Activated CD8-positive, alpha-beta memory T cell treated with anti-CD3 and anti-CD28 coated beads for 48 hours (primary cell): ENCODE measurements around the gene KIAA1217.
"Not testable (repeated sequence)": the region's sequence is repeated elsewhere in the genome, so short reads cannot be mapped to it uniquely, and the experiment has no call there.

ENCODE experiments used
- DNase-seq, 3 experiments: peaks; one replicate each; pipeline ENCODE4 v3.0.0-alpha.2; 2020; ENCODE audit warnings: low read depth in 2 of 3, low spot score in 2 of 3

KIAA1217 gene

DNA sequence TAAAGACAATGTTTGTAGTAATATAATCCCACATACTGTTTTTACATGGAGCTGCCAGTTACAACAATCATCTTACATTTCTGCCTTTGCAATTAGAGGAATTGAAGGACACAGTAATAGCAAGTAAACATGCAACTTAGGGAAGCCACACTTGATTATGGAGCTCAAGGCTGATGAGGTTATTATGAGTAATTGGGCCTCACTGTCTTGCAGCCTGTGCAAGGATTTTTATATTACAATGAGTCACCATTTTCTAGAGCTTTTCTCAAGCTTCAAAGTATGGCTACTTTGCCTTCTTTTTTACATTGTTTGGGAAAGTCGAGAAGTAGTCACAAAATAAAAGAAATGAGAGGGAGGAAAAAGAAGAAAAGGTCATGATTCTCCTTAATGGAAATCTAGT lies 226.4 kb downstream of the KIAA1217 start:
- DNase-seq = no peak

DNA sequence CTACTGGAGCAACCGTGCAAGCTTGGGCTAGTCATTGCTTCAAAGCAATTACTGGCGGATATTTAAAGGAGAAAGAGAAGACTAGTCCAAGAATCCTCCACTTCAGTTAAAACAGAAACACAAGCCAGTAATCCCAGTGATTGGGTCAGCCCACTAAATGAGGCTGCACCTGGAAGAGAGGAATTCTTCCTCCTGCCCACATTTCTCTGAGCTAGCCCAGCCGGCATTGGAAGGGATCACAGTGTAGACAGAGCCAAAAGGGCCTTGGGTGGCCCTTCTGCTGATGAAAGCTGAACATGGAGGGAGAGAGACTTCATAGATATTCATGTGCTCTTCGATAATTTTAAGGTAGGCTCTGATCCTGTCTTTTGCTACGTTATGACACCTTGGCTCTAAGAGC lies 228.4 kb downstream of the KIAA1217 start:
- no peak for DNase-seq

DNA sequence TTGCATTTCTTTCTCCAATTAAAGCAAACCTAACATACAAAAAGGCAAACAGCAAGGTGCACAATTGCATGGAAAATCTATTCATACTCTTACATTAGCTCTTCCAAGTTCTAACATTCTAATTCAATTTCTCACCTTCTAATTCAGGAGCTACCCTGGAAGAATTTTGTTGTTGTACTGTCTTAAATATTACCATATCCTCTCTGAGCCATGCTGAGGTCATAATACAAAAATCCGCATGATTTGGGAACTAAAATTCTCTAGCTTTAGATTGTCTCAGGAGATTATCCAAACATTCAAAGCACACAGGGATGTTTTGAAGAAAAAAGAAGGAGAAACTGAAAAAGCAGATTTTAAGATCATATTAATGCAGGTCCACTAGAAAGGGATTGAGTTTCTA lies 229.9 kb downstream of the KIAA1217 start:
- no peak for DNase-seq

DNA sequence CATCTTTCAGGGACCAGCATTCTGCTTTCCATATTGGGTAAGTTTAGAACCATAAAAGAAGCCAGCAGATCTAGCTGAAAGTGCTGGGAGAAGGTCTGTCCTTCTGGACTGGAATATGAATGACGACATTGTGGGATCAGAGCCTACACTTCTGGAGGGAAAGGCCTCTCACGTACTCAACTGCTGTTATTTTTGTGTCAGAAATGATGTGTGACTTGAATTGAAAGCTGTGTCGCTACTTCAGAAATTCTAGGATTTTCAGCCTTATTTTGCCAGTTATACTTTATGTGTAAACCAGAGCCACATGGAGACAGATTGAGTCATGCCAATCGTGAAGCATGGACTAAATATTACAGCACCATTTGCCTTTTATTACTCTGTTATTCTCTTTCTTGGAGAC lies 231.0 kb downstream of the KIAA1217 start:
- no peak for DNase-seq

DNA sequence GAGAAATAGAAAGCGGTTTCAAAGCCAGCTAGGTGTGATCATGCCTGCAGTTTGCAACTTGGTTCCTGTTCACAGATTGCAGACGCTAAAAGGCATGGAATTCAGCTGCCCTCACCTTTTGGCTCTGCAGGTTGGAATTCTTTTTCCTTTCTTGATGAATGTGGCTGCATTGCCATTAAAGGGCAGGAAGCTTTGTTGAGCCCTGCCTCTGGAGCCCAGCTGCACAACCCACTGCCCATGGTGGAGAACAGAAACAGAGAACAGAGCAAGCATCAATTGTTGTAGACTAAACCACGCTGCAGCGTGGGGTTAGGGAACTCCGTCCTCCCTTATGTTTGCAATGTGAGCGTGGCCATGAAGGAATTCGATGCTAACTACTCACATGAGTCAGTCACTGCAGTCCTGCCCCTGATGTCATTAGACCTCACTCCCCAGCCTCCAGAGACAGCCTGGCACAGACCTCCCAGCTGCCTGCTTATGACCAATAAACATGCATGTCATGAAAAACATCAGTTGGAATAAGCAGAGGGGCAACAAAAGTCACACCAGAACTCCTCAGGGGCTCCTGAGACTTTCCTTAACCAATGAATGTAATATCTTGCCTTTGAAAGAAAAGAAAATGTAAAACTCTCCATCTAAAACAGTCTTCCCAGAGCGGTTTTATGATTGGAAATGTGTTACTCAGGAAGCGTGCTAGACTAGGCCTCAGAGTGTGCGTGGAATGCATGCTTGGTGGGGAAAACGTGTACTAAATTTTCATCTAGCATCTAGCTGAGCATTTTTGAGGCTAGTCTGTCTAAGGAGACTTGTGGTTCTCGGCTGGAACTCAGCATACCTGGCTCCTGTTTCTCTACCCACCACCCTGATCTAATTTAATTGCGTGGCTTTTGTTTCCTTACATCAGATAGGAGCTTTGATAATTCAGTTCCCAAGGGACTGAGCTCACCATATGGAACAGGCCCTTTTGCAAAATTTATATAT lies 232.2 kb downstream of the KIAA1217 start:
- DNase-seq = no peak

DNA sequence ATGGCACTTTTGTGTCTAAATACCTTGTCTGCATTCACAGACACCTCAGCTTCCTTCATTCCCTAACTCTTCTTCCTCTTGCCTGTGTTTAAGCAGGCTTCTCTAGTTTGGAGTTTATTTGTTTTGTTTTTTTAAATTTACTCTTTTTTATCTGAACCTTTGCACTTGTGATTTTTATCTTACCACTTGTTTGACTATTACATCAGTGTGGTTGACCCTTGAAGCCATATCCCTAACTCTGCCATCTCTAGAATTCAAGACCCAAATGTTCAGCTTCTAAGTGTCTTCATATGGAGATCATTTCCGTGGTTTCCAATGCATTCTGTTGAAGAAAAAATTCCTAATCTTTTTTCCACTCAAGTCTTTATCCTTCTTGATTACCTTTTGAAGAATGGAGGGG lies 233.3 kb downstream of the KIAA1217 start:
- no peak for DNase-seq

DNA sequence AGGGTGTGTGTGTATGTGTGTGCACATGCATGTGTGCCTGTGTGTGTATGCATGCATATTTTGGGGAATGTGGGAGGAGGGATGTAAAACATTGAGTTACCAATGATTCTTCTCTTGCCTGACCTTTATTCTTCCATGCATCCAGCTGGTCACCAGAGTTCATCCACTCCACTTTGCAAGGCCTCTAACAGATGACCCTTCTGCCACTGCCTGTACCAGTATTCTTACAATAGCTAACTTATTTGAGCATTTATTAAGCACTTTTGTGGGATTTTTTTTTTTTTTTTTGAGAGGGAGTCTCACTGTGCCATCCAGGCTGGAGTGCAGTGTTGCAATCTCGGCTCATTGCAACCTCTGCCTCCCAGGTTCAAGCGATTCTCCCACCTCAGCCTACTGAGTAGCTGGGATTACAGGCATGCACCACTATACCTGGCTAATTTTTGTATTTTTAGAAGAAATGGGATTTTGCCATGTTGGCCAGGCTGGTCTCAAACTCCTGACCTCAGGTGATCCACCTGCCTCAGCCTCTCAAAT lies 233.8 kb downstream of the KIAA1217 start:
- DNase-seq = not testable (repeated sequence)

DNA sequence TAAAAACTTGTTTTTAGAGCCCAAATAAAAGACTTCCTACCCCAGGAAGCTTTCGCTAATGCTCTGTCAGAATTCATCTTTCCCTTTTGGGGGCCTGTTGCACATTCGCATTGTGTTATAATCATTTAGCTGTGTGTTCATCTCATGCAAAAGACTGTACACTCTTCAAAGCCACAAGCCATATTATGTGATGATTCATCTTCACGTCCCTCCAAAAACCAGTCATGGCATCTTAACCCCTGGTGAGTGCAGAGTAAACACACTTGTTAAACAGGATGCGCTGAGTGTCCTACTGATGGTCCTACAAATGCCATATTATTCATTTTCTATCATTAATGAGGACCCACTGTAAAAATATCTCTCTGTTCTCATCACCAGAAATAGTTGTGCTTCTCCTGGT lies 235.4 kb downstream of the KIAA1217 start:
- no peak for DNase-seq

DNA sequence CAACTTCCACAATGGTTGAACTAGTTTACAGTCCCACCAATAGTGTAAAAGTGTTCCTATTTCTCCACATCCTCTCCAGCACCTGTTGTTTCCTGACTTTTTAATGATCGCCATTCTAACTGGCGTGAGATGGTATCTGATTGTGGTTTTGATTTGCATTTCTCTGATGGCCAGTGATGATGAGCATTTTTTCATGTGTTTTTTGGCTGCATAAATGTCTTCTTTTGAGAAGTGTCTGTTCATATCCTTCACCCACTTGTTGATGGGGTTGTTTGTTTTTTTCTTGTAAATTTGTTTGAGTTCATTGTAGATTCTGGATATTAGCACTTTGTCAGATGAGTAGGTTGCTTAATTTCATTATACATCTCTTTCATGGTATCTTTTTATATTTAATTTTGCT lies 237.0 kb downstream of the KIAA1217 start:
- DNase-seq = not testable (repeated sequence)

DNA sequence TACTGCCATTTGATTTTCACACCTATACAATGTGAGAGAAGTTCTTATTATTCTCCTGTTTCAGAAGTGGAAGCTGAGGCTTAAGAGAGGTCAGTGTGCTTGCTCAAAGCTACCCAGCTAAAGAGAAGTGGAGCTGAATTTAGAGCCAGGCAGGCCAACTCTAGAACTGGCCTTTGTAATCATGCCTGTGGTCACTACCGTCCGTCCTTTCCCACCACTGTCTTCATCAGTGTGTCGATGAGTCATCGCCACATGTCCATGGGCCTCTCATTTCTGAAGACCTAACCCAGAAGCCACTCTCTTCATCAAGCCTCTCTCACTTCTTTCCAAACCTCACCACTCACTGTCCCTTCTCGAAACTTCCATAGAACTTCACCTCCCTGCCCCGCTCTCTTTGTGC lies 237.8 kb downstream of the KIAA1217 start:
- no peak for DNase-seq

DNA sequence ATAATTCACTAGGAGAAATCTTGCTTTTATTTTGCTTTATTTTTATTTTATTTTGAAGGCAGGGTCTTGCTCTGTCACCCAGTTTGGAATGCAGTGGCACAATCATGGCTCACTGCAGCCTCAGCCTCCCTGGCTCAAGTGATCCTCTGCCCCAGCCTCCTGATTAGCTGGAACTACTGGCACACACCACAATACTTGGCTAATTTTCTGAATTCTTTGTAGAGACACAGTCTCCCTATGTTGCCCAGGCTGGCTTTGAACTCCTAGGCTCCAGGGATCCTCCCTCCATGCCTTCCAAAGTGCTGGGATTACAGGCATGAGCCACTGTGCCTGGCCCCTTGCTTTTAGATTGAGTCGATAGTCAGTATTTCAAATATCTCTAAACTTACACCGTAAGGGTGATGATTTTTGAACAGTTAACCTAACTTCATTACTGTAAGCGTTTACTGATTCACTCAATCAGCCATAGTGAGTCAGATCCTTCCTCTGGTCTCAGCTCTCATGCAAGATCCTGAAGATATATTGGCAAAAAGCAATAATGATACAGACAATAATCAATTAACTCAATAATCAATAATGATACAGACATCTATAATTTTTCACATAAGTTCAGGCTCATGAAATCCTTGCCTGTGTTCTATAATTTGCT lies 239.5 kb downstream of the KIAA1217 start:
- no peak for DNase-seq

DNA sequence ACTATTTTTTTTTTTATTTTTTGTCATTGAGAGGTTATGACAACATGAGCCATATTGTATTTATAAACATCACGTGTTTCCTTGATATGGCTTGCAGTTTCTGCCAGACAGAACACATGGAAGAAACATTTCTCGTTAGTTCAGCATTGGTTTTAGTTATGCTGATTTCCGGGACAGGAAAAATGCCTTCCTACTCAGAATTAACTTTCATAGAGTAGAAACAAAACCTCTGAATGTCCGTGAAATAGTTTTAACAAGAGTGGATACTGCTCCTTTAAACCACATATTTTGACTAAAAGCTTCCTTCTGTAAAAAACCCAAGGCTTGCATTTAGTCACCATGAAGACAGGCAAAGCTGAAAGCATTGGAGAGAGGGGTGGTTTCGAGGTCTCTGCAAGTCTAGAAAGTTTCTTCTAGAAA lies 240.4 kb downstream of the KIAA1217 start:
- no peak for DNase-seq

DNA sequence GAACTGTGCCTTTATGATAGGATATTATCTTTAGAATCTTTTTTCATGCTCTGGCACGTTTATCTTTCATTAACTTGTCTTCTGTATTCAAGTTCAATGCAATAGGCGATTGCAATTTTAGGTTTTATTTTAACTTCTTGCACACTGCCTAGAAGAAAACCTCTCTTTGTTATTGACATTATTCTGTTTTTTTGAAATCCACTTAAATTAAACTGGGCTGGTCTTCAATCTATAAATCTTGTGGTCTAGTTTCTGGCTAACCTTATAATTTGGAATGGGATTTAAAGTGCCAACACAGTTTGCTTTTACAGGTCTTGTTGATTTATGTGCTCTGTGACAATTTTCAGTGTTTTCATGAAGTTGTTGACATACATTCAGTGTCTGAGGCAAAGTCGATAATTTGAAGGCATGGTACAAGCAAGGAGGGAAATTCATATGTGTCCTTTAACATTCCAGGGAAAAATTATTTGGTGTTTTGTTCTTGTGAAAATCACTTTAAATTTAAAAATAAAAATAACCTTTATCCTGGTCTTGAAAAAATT lies 240.9 kb downstream of the KIAA1217 start:
- DNase-seq = no peak

DNA sequence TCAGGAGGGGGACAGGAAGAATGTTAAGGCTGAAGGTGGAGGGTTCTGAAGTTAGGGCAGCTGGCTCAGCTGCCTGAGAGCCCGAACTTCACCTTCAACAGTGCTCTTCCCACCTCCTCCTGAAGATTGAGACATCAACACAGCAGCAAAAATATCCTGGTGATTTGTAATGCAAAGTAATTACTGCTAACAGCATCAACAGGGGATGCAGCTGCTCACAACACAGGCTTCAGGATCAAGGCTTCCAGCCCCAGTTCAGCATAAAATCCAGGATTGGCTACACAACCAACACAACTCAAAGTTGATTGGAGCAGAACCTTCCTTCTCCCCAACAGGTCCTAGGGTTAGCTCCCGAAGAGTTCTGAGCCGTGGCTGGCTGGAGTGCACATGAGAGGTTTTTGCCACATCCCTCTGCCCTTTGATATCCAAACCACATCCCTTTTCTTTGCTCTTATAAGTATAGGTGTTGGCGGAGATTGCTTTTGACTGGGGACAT lies 242.4 kb downstream of the KIAA1217 start:
- DNase-seq = no peak

DNA sequence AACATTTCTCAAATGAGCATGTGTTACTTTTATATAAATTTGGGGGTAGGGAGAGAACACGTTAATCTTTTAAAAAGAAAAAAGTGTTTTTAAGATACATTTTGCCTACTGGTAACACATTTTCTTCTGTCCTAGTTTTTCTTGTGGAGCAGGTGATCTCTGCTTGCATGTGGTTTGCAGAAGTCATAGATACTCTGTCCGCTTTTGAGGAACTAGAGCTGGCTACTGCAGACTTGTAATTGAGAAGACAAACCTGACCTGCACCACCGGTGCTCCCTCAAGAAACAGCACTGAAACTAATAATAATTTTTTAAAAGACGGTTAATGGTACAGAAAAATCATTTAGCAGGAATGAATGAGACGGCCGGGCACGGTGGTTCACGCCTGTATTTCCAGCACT lies 243.1 kb downstream of the KIAA1217 start:
- DNase-seq = no peak

DNA sequence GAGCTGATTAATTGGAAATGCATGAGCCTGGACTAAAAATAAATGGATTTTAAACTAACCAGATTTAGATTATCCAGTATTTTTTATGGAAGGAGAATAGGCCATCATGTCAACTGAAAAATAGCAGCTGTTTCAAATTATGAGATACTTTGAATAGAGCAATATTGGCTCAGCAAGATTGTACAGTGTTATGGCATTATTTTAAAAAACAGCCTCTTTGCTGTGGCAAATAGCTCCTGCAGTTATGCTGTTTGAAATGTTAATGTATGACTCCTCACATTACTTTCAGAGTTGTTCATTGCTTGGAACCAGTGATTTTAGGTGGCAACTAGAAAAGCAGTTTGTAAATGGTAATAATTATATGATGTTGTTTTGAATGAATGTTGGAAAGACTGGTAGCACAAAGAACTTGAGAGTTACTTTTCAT lies 244.5 kb downstream of the KIAA1217 start:
- no peak for DNase-seq

DNA sequence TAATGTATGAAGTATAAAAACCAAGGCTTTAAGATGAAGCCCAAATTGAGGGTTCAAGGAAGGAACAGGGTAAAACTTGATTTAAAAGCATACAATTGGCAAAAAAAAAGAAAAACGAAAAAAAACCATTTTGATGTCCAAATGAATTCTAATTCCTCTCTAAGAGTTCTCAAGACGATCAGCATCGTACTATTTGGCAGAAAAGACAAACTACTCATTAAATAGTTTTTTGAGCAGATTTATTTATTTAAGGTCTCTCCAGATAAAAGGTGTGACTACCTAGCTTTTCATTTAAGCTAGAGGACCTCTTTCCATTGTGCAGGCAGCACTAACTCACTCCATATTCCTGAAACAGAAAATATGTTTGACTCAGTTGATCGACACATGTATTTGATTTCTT lies 245.0 kb downstream of the KIAA1217 start:
- no peak for DNase-seq

DNA sequence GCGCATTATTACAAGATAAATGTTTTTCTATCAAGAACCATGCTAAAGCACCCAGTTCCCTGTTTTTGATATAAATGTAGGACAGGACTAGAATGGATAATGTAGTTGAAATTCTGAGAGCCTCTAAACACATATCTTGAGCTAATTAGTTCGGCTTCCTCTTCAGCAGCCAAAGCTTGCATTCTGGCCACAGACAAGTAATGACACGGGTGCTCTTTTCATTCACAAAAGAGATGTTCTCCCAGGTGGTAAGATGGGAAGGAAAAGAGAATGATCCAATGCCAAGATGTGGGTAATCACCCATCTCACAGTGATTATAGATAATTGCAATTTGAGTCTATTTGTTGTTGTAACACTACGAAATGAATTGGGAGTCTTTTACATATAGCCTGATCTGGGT lies 246.5 kb downstream of the KIAA1217 start:
- DNase-seq = no peak

DNA sequence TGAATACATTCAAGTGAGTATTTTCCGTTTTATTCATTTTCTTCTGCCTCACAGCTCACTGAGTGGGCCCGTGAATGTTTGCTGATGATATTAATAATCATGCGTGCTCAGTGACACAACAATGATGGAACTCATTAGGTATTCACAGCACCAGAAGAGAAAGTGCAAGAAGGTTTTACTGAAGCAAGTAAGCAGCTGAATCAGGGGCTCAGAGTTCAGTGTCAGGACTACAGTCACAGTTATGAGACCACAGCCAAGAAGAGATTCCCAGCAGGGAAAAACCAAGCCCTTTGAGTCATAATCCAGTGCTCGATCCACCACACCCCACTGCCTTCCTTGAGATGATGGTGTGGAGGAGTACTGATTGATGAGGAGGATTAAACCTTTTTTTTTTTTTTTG lies 247.4 kb downstream of the KIAA1217 start:
- no peak for DNase-seq

DNA sequence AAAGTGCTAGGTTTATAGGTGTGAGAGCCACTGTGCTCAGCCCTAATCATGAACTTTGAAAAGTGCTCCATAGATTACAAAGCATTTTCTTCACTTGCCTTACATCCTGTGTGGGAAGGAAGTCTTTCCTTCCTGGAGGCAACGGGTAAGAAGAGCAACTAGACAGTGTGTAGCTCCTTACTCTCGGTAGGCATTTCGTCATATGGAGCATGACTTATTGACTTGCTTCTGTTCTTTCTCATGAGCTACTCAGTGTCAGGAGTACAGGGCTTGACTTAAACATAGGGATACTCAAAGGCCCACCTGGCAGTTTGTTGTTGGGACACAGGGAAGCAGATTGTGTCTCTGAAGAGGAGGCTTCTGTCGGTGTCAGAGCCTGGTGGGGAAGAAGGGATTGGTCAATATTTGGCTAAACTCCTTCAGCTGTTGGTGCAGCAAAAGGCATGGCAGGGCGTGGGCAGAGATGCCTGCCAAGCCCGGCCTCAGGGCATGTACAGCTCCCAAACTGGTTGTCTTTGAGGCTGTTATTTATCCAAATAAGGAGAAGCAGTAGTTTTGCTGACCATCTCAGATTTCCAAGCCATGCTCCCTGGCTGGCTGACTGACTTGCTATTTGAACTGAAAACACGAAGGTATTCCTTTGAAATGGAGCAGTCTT lies 248.9 kb downstream of the KIAA1217 start:
- DNase-seq = no peak

DNA sequence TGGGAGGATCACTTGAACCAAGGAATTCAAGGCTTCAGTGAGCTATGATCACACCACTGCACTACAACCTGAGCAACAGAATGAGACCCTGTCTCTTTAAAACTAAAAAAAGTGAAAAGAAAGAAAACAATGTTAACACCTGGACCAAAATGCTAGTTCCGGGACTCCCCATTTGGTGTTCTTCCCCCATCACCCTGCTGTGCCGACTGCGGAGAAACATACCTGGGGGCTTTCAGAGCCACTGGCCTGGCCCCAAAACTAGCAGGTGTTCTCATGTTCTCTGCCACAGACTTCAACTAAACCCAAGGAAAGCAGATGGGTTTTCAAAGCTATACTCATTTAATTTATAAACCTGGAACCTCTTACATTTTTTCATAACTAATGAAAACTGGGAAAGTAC lies 250.9 kb downstream of the KIAA1217 start:
- no peak for DNase-seq
